HepG2 (cell line): ENCODE data around the gene CNEP1R1. TPM values are rescaled to one million over a fixed set of nuclear protein-coding genes. Genes with fewer than 3 reads are reported as not detected.
A peak's percentile ranks its signal among the peaks of the same experiment; 100 is the strongest.

ENCODE experiments used
- CCAR2 ChIP-seq: fragments of 200-400 bp; formaldehyde crosslinking; optimal IDR thresholded peaks from 2 replicates; pipeline ENCODE3; 2018; ENCODE audit warnings: low read depth, mild to moderate bottlenecking, low read length, moderate library complexity
- KMT2A ChIP-seq: sonication (generic); formaldehyde crosslinking; IDR thresholded peaks from 2 replicates; pipeline ENCODE4 v1.4.0; 2020; ENCODE audit warnings: missing genetic modification reagents
- MEIS2 ChIP-seq: sonication (generic); formaldehyde crosslinking; IDR thresholded peaks from 2 replicates; pipeline ENCODE4 v1.9.0; 2021; ENCODE audit warnings: mild to moderate bottlenecking, missing genetic modification reagents
- NFYB ChIP-seq: sonication (generic); formaldehyde crosslinking; IDR thresholded peaks from 2 replicates; pipeline ENCODE4 v1.4.0; 2020; ENCODE audit warnings: missing genetic modification reagents
- NONO ChIP-seq, 2 experiments: fragments of 450-650 bp in 1 of 2; sonication (generic) in 1 of 2; formaldehyde crosslinking in 1 of 2; IDR thresholded peaks in 1 of 2; conservative IDR thresholded peaks in 1 of 2; 2 replicates each; pipeline versions ENCODE4 v1.6.1 to v1.8.0; 2017 to 2022; ENCODE audit warnings: mild to moderate bottlenecking in 1 of 2, missing genetic modification reagents in 1 of 2, moderate library complexity in 1 of 2
- PHF21A ChIP-seq: sonication (generic); formaldehyde crosslinking; IDR thresholded peaks from 2 replicates; pipeline ENCODE4 v1.5.0; 2020; ENCODE audit warnings: mild to moderate bottlenecking, missing genetic modification reagents
- POGZ ChIP-seq: sonication (generic); formaldehyde crosslinking; IDR thresholded peaks from 2 replicates; pipeline ENCODE4 v1.4.0; 2020; ENCODE audit warnings: mild to moderate bottlenecking, missing genetic modification reagents
- PRDM10 ChIP-seq: sonication (generic); formaldehyde crosslinking; IDR thresholded peaks from 2 replicates; pipeline ENCODE4 v1.4.0; 2020; ENCODE audit warnings: low read depth, missing genetic modification reagents
- RBM22 ChIP-seq: fragments of 200-400 bp; formaldehyde crosslinking; optimal IDR thresholded peaks from 2 replicates; pipeline ENCODE3; 2017; ENCODE audit warnings: mild to moderate bottlenecking, low read length, moderate library complexity
- SCMH1 ChIP-seq: sonication (generic); formaldehyde crosslinking; IDR thresholded peaks from 2 replicates; pipeline ENCODE4 v1.9.0; 2021; ENCODE audit warnings: missing genetic modification reagents, mild to moderate bottlenecking, borderline replicate concordance
- TBX3 ChIP-seq: fragments of 450-650 bp; IDR thresholded peaks from 2 replicates; pipeline ENCODE4 v1.6.1; 2017; ENCODE audit warnings: antibody characterized with exemption, mild to moderate bottlenecking, inconsistent platforms, borderline replicate concordance
- THYN1 ChIP-seq: sonication (generic); formaldehyde crosslinking; IDR thresholded peaks from 2 replicates; pipeline ENCODE4 v1.8.1; 2023; ENCODE audit warnings: low read depth, mild to moderate bottlenecking, moderate library complexity, missing genetic modification reagents, borderline replicate concordance
- ZBTB42 ChIP-seq: sonication (generic); formaldehyde crosslinking; IDR thresholded peaks from 2 replicates; pipeline ENCODE4 v1.5.0; 2020; ENCODE audit warnings: mild to moderate bottlenecking, missing genetic modification reagents
- ZBTB7B ChIP-seq: sonication (generic); formaldehyde crosslinking; IDR thresholded peaks from 2 replicates; pipeline ENCODE4 v1.4.0; 2020; ENCODE audit warnings: missing genetic modification reagents
- ZIK1 ChIP-seq: sonication (generic); formaldehyde crosslinking; IDR thresholded peaks from 2 replicates; pipeline ENCODE4 v1.5.0; 2020; ENCODE audit warnings: mild to moderate bottlenecking, low read depth, missing genetic modification reagents, borderline replicate concordance
- ZNF124 ChIP-seq: sonication (generic); formaldehyde crosslinking; IDR thresholded peaks from 2 replicates; pipeline ENCODE4 v1.4.0; 2020; ENCODE audit warnings: missing genetic modification reagents
- ZNF230 ChIP-seq: sonication (generic); formaldehyde crosslinking; IDR thresholded peaks from 2 replicates; pipeline ENCODE4 v1.4.0; 2020; ENCODE audit warnings: mild to moderate bottlenecking, missing genetic modification reagents
- ZNF546 ChIP-seq: sonication (generic); formaldehyde crosslinking; conservative IDR thresholded peaks from 2 replicates; pipeline ENCODE4 v1.8.1; 2023; ENCODE audit warnings: mild to moderate bottlenecking, missing genetic modification reagents
- ZNF562 ChIP-seq: sonication (generic); formaldehyde crosslinking; IDR thresholded peaks from 2 replicates; pipeline ENCODE4 v1.8.0; 2022; ENCODE audit warnings: missing genetic modification reagents, borderline replicate concordance
- ZNF670 ChIP-seq: sonication (generic); formaldehyde crosslinking; IDR thresholded peaks from 2 replicates; pipeline ENCODE4 v1.8.0; 2022; ENCODE audit warnings: mild to moderate bottlenecking, missing genetic modification reagents, borderline replicate concordance
- ZNF775 ChIP-seq: sonication (generic); formaldehyde crosslinking; IDR thresholded peaks from 2 replicates; pipeline ENCODE4 v1.4.0; 2020; ENCODE audit warnings: missing genetic modification reagents, mild to moderate bottlenecking, moderate library complexity, borderline replicate concordance
- ZSCAN12 ChIP-seq: sonication (generic); formaldehyde crosslinking; IDR thresholded peaks from 2 replicates; pipeline ENCODE4 v1.9.0; 2021; ENCODE audit warnings: mild to moderate bottlenecking, missing genetic modification reagents
- ZSCAN29 ChIP-seq: sonication (generic); formaldehyde crosslinking; conservative IDR thresholded peaks from 2 replicates; pipeline ENCODE4 v1.4.0; 2020; ENCODE audit warnings: mild to moderate bottlenecking, missing genetic modification reagents
- polyA plus RNA-seq, 8 experiments: library from polyadenylated mRNA; depleted of rRNA in 3 of 8; stranded (reverse) in 7 of 8; unstranded in 1 of 8; fragments of >200 nt; fragmentation: Illumina TruSeq in 4 of 8; extraction: Trizol in 4 of 8; gene quantifications; 2 replicates each; pipeline versions ENCODE4 v1.2.1 to v1.2.3, GENCODE V29; 2011 to 2016; ENCODE audit warnings: low read depth in 4 of 8, missing spikeins in 1 of 8, mixed read lengths in 1 of 8; ENCODE audit not compliant: insufficient read depth in 1 of 8
- total RNA-seq, 5 experiments: library from RNA; depleted of rRNA; stranded (reverse); fragments of >200 nt; fragmentation: Illumina TruSeq; extraction: Trizol; gene quantifications; 2 replicates each; pipeline ENCODE4 v1.2.3, GENCODE V29; 2016; ENCODE audit warnings: low read depth in 1 of 5
- TF ChIP-seq, protein P1 (sequence below): sonication (generic); formaldehyde crosslinking; IDR thresholded peaks from 2 replicates; pipeline ENCODE4 v1.5.1; 2020; ENCODE audit warnings: missing genetic modification reagents, mild to moderate bottlenecking, borderline replicate concordance

The CNEP1R1 gene
- total and polyA plus RNA-seq, 2 of the 13 experiments (the other 11 are each of a cell fraction or from before 2014, with no cell fraction given) = 23.6 to 26.8 TPM

GRCh38 chr16:50024684-50025536 lies at the start of gene CNEP1R1 (continued):
- TF ChIP-seq PRDM10 (CRISPR knock-in tag) (no peak), ZNF670 (CRISPR knock-in tag) (0 out of 2 replicates have a peak, but pooled peaks have one; percentile 51), PHF21A (CRISPR knock-in tag) (peak; percentile 93), NFYB (CRISPR knock-in tag) (peak; percentile 100), ZBTB7B (CRISPR knock-in tag) (peak; percentile 98), ZNF230 (no peak), ZSCAN12 (peak; percentile 87; the same call in 1 of the 2 replicates), SCMH1 (CRISPR knock-in tag) (no peak), RBM22 (no peak), ZNF546 (CRISPR knock-in tag) (peak; percentile 88; the same call in 1 of the 2 replicates), KMT2A (CRISPR knock-in tag) (peak; percentile 99), THYN1 (CRISPR knock-in tag) (no peak), ZNF562 (CRISPR knock-in tag) (no peak), ZSCAN29 (CRISPR knock-in tag) (peak; percentile 64; the same call in 1 of the 2 replicates), ZNF124 (CRISPR knock-in tag) (peak; percentile 66; the same call in 1 of the 2 replicates), ZNF775 (CRISPR knock-in tag) (no peak), TBX3 (peak; percentile 81), MEIS2 (peak; percentile 72), POGZ (peak; percentile 100), CCAR2 (peak; percentile 70), ZIK1 (CRISPR knock-in tag) (no peak), ZBTB42 (CRISPR knock-in tag) (0 out of 2 replicates have a peak, but pooled peaks have one; percentile 65), NONO (IDR thresholded peaks at IDR 0.05) (no peak), NONO (CRISPR knock-in tag; conservative IDR thresholded peaks at IDR 0.05) (peak; percentile 98)
- TF ChIP-seq, protein P1, sequence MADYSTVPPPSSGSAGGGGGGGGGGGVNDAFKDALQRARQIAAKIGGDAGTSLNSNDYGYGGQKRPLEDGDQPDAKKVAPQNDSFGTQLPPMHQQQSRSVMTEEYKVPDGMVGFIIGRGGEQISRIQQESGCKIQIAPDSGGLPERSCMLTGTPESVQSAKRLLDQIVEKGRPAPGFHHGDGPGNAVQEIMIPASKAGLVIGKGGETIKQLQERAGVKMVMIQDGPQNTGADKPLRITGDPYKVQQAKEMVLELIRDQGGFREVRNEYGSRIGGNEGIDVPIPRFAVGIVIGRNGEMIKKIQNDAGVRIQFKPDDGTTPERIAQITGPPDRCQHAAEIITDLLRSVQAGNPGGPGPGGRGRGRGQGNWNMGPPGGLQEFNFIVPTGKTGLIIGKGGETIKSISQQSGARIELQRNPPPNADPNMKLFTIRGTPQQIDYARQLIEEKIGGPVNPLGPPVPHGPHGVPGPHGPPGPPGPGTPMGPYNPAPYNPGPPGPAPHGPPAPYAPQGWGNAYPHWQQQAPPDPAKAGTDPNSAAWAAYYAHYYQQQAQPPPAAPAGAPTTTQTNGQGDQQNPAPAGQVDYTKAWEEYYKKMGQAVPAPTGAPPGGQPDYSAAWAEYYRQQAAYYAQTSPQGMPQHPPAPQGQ (CRISPR knock-in tag) = no peak
